HEK293 (cell line): ENCODE results near the gene LAMB4.

Source experiments
- CTCF ChIA-PET: fragments of 350-600 bp; formaldehyde crosslinking; extraction: SDS; loops from one replicate; lab custom pipeline; 2021; ENCODE audit warnings: antibody characterized with exemption; lab: Yijun Ruan, JAX
- POLR2A ChIA-PET: fragments of 300-600 bp; formaldehyde crosslinking; extraction: SDS; loops from one replicate; lab custom pipeline; 2020; ENCODE audit warnings: antibody characterized with exemption, inconsistent platforms; lab: Yijun Ruan, JAX
- H3K27ac ChIP-seq: fragments of 200-500 bp; sonication (Bioruptor generic); 2 replicates; pipeline ENCODE4 v1.5.1; 2014; ENCODE audit warnings: low read depth, low read length, control low read depth, inconsistent platforms; ENCODE audit errors: extremely low read depth
- H3K36me3 ChIP-seq, 2 experiments: fragments of 200-500 bp in 1 of 2; sonication (Bioruptor generic) in 1 of 2; 1 replicate in 1 of 2; 2 replicates in 1 of 2; pipeline ENCODE4 v1.5.1; 2014 to 2017; ENCODE audit warnings: inconsistent platforms in 2 of 2, low read length in 2 of 2; ENCODE audit not compliant: control insufficient read depth in 2 of 2, insufficient read depth in 1 of 2
- H3K4me1 ChIP-seq: fragments of 200-500 bp; sonication (Bioruptor generic); 2 replicates; pipeline ENCODE4 v1.5.1; 2014; ENCODE audit warnings: mild to moderate bottlenecking, low read length, inconsistent platforms; ENCODE audit not compliant: control insufficient read depth, insufficient read depth
- H3K4me3 ChIP-seq: 2 replicates; pipeline ENCODE4 v1.5.1; 2011; ENCODE audit warnings: low read depth, mild to moderate bottlenecking, control low read depth, low read length, moderate library complexity
- H3K9me3 ChIP-seq: fragments of 200-500 bp; sonication (Bioruptor generic); 2 replicates; pipeline ENCODE4 v1.5.1; 2014; ENCODE audit warnings: low read depth, low read length, inconsistent platforms; ENCODE audit not compliant: control insufficient read depth, insufficient read depth
- BCL6B ChIP-seq: fragments of 450-650 bp; formaldehyde crosslinking; IDR thresholded peaks from 2 replicates; pipeline ENCODE4 v1.5.1; 2017; ENCODE audit warnings: missing biosample characterization, missing genetic modification characterization
- ELK4 ChIP-seq: IDR thresholded peaks from 2 replicates; pipeline ENCODE4 v1.6.1; 2011; ENCODE audit warnings: mild to moderate bottlenecking, low read depth, low read length, borderline replicate concordance
- GLIS1 ChIP-seq: fragments of 450-650 bp; formaldehyde crosslinking; IDR thresholded peaks from 2 replicates; pipeline ENCODE4 v1.5.1; 2016; ENCODE audit warnings: missing biosample characterization, missing genetic modification characterization
- SALL2 ChIP-seq: fragments of 450-650 bp; formaldehyde crosslinking; IDR thresholded peaks from 2 replicates; pipeline ENCODE4 v1.5.0; 2017; ENCODE audit warnings: missing biosample characterization, mild to moderate bottlenecking, missing genetic modification characterization, borderline replicate concordance
- ZBTB49 ChIP-seq: fragments of 450-650 bp; formaldehyde crosslinking; IDR thresholded peaks from 2 replicates; pipeline ENCODE4 v1.5.1; 2016; ENCODE audit warnings: missing biosample characterization, missing genetic modification characterization, low read depth
- ZNF10 ChIP-seq: fragments of 450-650 bp; formaldehyde crosslinking; IDR thresholded peaks from 2 replicates; pipeline ENCODE4 v1.5.1; 2017; ENCODE audit warnings: missing biosample characterization, missing genetic modification characterization
- ZNF239 ChIP-seq: fragments of 450-650 bp; formaldehyde crosslinking; IDR thresholded peaks from 2 replicates; pipeline ENCODE4 v1.5.1; 2016; ENCODE audit warnings: missing biosample characterization, missing genetic modification characterization
- ZNF292 ChIP-seq: fragments of 450-650 bp; formaldehyde crosslinking; IDR thresholded peaks from 2 replicates; pipeline ENCODE4 v1.5.1; 2016; ENCODE audit warnings: low read depth, missing biosample characterization, missing genetic modification characterization, borderline replicate concordance
- ZNF302 ChIP-seq: fragments of 450-650 bp; formaldehyde crosslinking; IDR thresholded peaks from 2 replicates; pipeline ENCODE4 v1.5.1; 2016; ENCODE audit warnings: missing biosample characterization, missing genetic modification characterization, low read depth
- ZNF391 ChIP-seq: fragments of 450-650 bp; formaldehyde crosslinking; IDR thresholded peaks from 2 replicates; pipeline ENCODE4 v1.5.1; 2016; ENCODE audit warnings: low read depth, missing biosample characterization, missing genetic modification characterization, borderline replicate concordance
- ZNF394 ChIP-seq: fragments of 450-650 bp; formaldehyde crosslinking; IDR thresholded peaks from 2 replicates; pipeline ENCODE4 v1.5.1; 2016; ENCODE audit warnings: missing biosample characterization, missing genetic modification characterization, mild to moderate bottlenecking, moderate library complexity, borderline replicate concordance
- ZNF548 ChIP-seq: fragments of 450-650 bp; formaldehyde crosslinking; IDR thresholded peaks from 2 replicates; pipeline ENCODE4 v1.5.1; 2016; ENCODE audit warnings: missing biosample characterization, missing genetic modification characterization
- ZNF704 ChIP-seq: fragments of 450-650 bp; formaldehyde crosslinking; IDR thresholded peaks from 2 replicates; pipeline ENCODE4 v1.5.1; 2016; ENCODE audit warnings: missing biosample characterization, missing genetic modification characterization
- ZSCAN4 ChIP-seq: fragments of 450-650 bp; formaldehyde crosslinking; IDR thresholded peaks from 2 replicates; pipeline ENCODE4 v1.5.1; 2017; ENCODE audit warnings: missing biosample characterization, missing genetic modification characterization

The LAMB4 gene, protein sequence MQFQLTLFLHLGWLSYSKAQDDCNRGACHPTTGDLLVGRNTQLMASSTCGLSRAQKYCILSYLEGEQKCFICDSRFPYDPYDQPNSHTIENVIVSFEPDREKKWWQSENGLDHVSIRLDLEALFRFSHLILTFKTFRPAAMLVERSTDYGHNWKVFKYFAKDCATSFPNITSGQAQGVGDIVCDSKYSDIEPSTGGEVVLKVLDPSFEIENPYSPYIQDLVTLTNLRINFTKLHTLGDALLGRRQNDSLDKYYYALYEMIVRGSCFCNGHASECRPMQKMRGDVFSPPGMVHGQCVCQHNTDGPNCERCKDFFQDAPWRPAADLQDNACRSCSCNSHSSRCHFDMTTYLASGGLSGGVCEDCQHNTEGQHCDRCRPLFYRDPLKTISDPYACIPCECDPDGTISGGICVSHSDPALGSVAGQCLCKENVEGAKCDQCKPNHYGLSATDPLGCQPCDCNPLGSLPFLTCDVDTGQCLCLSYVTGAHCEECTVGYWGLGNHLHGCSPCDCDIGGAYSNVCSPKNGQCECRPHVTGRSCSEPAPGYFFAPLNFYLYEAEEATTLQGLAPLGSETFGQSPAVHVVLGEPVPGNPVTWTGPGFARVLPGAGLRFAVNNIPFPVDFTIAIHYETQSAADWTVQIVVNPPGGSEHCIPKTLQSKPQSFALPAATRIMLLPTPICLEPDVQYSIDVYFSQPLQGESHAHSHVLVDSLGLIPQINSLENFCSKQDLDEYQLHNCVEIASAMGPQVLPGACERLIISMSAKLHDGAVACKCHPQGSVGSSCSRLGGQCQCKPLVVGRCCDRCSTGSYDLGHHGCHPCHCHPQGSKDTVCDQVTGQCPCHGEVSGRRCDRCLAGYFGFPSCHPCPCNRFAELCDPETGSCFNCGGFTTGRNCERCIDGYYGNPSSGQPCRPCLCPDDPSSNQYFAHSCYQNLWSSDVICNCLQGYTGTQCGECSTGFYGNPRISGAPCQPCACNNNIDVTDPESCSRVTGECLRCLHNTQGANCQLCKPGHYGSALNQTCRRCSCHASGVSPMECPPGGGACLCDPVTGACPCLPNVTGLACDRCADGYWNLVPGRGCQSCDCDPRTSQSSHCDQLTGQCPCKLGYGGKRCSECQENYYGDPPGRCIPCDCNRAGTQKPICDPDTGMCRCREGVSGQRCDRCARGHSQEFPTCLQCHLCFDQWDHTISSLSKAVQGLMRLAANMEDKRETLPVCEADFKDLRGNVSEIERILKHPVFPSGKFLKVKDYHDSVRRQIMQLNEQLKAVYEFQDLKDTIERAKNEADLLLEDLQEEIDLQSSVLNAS (N-terminal part only)

GRCh38 chr7:108130261-108130660, at the start of gene LAMB4:
Gene LAMB4, minus strand, starts transcription at chr7:108130361. Its CDS starts 7,197 bp downstream, at chr7:108123164.
- Histone ChIP-seq H3K9me3 (no peaks in the 10 kb centered on the region), H3K4me3 (no peak within 1 kb of the TSS), H3K36me3 (no peaks in the 10 kb centered on the region), H3K4me1 (no peaks in the 10 kb centered on the region), H3K27ac (no peak within 1 kb of the TSS)
- POLR2A ChIA-PET = no interaction called here
- CTCF ChIA-PET = interaction anchor here (1.1 to 4.0 kb wide), 4 partner anchors 16 to 367 kb away, joined by 3 to 19 read pairs (median 6); no protein-coding TSS in a partner anchor
- TF ChIP-seq SALL2 (tag by site-specific recombination) = no peak
- TF ChIP-seq ZNF548 (tag by site-specific recombination) = no peak
- TF ChIP-seq ZNF302 (tag by site-specific recombination) = no peak
- TF ChIP-seq ZNF394 = no peak
- TF ChIP-seq ZBTB49 (tag by site-specific recombination) = no peak
- no peak for TF ChIP-seq ZNF704
- TF ChIP-seq ZSCAN4 (tag by site-specific recombination) = no peak
- no peak for TF ChIP-seq ZNF292 (tag by site-specific recombination)
- TF ChIP-seq ELK4 = no peak
- TF ChIP-seq ZNF10 = no peak
- no peak for TF ChIP-seq ZNF391 (tag by site-specific recombination)
- TF ChIP-seq GLIS1 (tag by site-specific recombination) = no peak
- no peak for TF ChIP-seq ZNF239 (tag by site-specific recombination)
- no peak for TF ChIP-seq BCL6B (tag by site-specific recombination)
